Liver (tissue), 3 donors: ENCODE results near the gene UBL3.

Experiments
- EGR1 ChIP-seq, 2 donors: IDR thresholded peaks; 2 replicates each; pipeline ENCODE4 v1.6.1; 2016 to 2018; ENCODE audit warnings: antibody characterized with exemption in 2 of 2, low read depth in 2 of 2
- FOXA1 ChIP-seq: IDR thresholded peaks from 2 replicates; pipeline ENCODE4 v1.6.1; 2016; ENCODE audit warnings: antibody characterized with exemption
- HNF4G ChIP-seq: IDR thresholded peaks from 2 replicates; pipeline ENCODE4 v1.6.1; 2016; ENCODE audit warnings: antibody characterized with exemption
- RXRA ChIP-seq, 2 donors: IDR thresholded peaks; 2 replicates each; pipeline ENCODE4 v1.6.1; 2017 to 2018; ENCODE audit warnings: antibody characterized with exemption in 2 of 2, mild to moderate bottlenecking in 1 of 2
- TAF1 ChIP-seq: conservative IDR thresholded peaks from 2 replicates; pipeline ENCODE4 v1.6.1; 2016; ENCODE audit warnings: antibody characterized with exemption, mild to moderate bottlenecking
- TF ChIP-seq, protein P1 (sequence below): fragments of 150-350 bp; IDR thresholded peaks from 2 replicates; pipeline ENCODE4 v1.5.1; 2017; ENCODE audit warnings: improper control_type of control experiment, low read depth, low read length; ENCODE audit not compliant: missing input control
- TF ChIP-seq, protein P2 (sequence below): IDR thresholded peaks from 2 replicates; pipeline ENCODE4 v1.6.1; 2016; ENCODE audit warnings: antibody characterized with exemption, mild to moderate bottlenecking
- TF ChIP-seq, protein P3 (sequence below): IDR thresholded peaks from 2 replicates; pipeline ENCODE4 v1.6.1; 2016; ENCODE audit warnings: antibody characterized with exemption
- TF ChIP-seq, protein P4 (sequence below): IDR thresholded peaks from 2 replicates; pipeline ENCODE4 v1.6.1; 2016; ENCODE audit warnings: antibody characterized with exemption
- donor health status: healthy.
- donor health status: healthy.

DNA sequence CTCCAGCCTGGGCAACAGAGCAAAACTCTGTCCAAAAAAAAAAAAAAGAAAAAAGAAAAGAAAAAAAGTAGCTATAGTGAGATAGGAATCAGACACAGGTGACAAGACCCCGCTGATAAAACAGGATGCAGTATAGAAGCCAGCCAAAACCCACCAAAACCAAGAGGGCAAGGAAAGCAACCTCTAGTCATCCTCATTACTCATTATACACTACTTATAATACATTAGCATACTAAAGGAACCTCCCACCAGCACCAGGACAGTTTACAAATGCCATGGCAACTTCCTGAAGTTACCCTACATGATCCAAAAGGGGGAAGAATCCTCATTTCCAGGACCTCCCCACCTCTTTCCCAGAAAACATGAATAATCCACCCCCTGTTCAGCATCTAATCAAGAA is 35.6 kb upstream of the UBL3 start:
- TF ChIP-seq HNF4G = no peak
- TF ChIP-seq, protein P1, sequence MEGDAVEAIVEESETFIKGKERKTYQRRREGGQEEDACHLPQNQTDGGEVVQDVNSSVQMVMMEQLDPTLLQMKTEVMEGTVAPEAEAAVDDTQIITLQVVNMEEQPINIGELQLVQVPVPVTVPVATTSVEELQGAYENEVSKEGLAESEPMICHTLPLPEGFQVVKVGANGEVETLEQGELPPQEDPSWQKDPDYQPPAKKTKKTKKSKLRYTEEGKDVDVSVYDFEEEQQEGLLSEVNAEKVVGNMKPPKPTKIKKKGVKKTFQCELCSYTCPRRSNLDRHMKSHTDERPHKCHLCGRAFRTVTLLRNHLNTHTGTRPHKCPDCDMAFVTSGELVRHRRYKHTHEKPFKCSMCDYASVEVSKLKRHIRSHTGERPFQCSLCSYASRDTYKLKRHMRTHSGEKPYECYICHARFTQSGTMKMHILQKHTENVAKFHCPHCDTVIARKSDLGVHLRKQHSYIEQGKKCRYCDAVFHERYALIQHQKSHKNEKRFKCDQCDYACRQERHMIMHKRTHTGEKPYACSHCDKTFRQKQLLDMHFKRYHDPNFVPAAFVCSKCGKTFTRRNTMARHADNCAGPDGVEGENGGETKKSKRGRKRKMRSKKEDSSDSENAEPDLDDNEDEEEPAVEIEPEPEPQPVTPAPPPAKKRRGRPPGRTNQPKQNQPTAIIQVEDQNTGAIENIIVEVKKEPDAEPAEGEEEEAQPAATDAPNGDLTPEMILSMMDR = no peak
- TF ChIP-seq FOXA1 = no peak
- TF ChIP-seq EGR1 (IDR thresholded peaks at IDR 0.05; ENCODE audit: low read depth in 2 of 2) = no peak
- TF ChIP-seq, protein P2, sequence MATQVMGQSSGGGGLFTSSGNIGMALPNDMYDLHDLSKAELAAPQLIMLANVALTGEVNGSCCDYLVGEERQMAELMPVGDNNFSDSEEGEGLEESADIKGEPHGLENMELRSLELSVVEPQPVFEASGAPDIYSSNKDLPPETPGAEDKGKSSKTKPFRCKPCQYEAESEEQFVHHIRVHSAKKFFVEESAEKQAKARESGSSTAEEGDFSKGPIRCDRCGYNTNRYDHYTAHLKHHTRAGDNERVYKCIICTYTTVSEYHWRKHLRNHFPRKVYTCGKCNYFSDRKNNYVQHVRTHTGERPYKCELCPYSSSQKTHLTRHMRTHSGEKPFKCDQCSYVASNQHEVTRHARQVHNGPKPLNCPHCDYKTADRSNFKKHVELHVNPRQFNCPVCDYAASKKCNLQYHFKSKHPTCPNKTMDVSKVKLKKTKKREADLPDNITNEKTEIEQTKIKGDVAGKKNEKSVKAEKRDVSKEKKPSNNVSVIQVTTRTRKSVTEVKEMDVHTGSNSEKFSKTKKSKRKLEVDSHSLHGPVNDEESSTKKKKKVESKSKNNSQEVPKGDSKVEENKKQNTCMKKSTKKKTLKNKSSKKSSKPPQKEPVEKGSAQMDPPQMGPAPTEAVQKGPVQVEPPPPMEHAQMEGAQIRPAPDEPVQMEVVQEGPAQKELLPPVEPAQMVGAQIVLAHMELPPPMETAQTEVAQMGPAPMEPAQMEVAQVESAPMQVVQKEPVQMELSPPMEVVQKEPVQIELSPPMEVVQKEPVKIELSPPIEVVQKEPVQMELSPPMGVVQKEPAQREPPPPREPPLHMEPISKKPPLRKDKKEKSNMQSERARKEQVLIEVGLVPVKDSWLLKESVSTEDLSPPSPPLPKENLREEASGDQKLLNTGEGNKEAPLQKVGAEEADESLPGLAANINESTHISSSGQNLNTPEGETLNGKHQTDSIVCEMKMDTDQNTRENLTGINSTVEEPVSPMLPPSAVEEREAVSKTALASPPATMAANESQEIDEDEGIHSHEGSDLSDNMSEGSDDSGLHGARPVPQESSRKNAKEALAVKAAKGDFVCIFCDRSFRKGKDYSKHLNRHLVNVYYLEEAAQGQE = no peak
- TF ChIP-seq, protein P3, sequence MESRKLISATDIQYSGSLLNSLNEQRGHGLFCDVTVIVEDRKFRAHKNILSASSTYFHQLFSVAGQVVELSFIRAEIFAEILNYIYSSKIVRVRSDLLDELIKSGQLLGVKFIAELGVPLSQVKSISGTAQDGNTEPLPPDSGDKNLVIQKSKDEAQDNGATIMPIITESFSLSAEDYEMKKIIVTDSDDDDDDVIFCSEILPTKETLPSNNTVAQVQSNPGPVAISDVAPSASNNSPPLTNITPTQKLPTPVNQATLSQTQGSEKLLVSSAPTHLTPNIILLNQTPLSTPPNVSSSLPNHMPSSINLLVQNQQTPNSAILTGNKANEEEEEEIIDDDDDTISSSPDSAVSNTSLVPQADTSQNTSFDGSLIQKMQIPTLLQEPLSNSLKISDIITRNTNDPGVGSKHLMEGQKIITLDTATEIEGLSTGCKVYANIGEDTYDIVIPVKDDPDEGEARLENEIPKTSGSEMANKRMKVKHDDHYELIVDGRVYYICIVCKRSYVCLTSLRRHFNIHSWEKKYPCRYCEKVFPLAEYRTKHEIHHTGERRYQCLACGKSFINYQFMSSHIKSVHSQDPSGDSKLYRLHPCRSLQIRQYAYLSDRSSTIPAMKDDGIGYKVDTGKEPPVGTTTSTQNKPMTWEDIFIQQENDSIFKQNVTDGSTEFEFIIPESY = no peak
- TF ChIP-seq TAF1 = no peak
- TF ChIP-seq RXRA (IDR thresholded peaks at IDR 0.05) = no peak
- TF ChIP-seq, protein P4, sequence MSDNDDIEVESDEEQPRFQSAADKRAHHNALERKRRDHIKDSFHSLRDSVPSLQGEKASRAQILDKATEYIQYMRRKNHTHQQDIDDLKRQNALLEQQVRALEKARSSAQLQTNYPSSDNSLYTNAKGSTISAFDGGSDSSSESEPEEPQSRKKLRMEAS = no peak
